Thymus (tissue), 11 donors: Measurements from ENCODE around the gene SLC34A3. TPM values are rescaled to one million over a fixed set of nuclear protein-coding genes. Genes with fewer than 3 reads are reported as not detected.

Source experiments
- DNase-seq, 9 donors: peaks; one replicate each; pipeline ENCODE4 v3.0.0-alpha.2; 2013; ENCODE audit warnings: low spot score in 9 of 9, low read depth in 6 of 9, missing footprints in 1 of 9
- H3K27ac ChIP-seq, 2 donors: one replicate each; pipeline ENCODE4 v1.5.1; 2013; ENCODE audit warnings: control low read depth in 1 of 2, low read depth in 1 of 2, low read length in 1 of 2, mild to moderate bottlenecking in 1 of 2, moderate library complexity in 1 of 2
- H3K27me3 ChIP-seq, 2 donors: one replicate each; pipeline ENCODE4 v1.5.1; 2013; ENCODE audit warnings: low read length in 1 of 2; ENCODE audit not compliant: control insufficient read depth in 2 of 2, insufficient read depth in 1 of 2
- H3K36me3 ChIP-seq, 2 donors: one replicate each; pipeline ENCODE4 v1.5.1; 2013; ENCODE audit warnings: low read length in 1 of 2, mild to moderate bottlenecking in 1 of 2, moderate library complexity in 1 of 2; ENCODE audit not compliant: control insufficient read depth in 2 of 2, insufficient read depth in 2 of 2
- H3K4me1 ChIP-seq, 2 donors: one replicate each; pipeline ENCODE4 v1.5.1; 2013; ENCODE audit warnings: low read length in 2 of 2; ENCODE audit not compliant: control insufficient read depth in 2 of 2, insufficient read depth in 2 of 2
- H3K4me3 ChIP-seq, 2 donors: one replicate each; pipeline ENCODE4 v1.5.1; 2013; ENCODE audit warnings: low read length in 2 of 2, control low read depth in 1 of 2, mild to moderate bottlenecking in 1 of 2
- H3K9me3 ChIP-seq, 2 donors: one replicate each; pipeline ENCODE4 v1.5.1; 2013; ENCODE audit warnings: low read length in 1 of 2, mild to moderate bottlenecking in 1 of 2; ENCODE audit not compliant: control insufficient read depth in 2 of 2, insufficient read depth in 1 of 2
- WGBS: extraction: QIAGEN DNeasy Blood & Tissue Kit; methylation state at CpG from one replicate; pipeline ENCODE4 v1.1.7; 2013; 5-methylcytosine and 5-hydroxymethylcytosine counted together
- polyA plus RNA-seq: library from polyadenylated mRNA; stranded (reverse); fragments of 200-250 nt; gene quantifications from one replicate; pipeline ENCODE4 v1.2.3, GENCODE V29; 2013
- total RNA-seq: library from RNA; stranded (reverse); fragments of 120-200 nt; gene quantifications from one replicate; pipeline ENCODE4 v1.2.4, GENCODE V29; 2013
- donor health status: healthy.

SLC34A3 gene
- total and polyA plus RNA-seq, 2 donors: 0.14 TPM; not detected in 1

- peaks cover 1% of the 10 kb centered on the region in 2 donors for H3K36me3 ChIP-seq
- no peak for DNase-seq
- WGBS: 96% methylated on average over 22 of the region's 22 CpGs
Measured at GRCh38 chr9:137251490-137252268, 21.0 kb downstream of the SLC34A3 start.

DNA sequence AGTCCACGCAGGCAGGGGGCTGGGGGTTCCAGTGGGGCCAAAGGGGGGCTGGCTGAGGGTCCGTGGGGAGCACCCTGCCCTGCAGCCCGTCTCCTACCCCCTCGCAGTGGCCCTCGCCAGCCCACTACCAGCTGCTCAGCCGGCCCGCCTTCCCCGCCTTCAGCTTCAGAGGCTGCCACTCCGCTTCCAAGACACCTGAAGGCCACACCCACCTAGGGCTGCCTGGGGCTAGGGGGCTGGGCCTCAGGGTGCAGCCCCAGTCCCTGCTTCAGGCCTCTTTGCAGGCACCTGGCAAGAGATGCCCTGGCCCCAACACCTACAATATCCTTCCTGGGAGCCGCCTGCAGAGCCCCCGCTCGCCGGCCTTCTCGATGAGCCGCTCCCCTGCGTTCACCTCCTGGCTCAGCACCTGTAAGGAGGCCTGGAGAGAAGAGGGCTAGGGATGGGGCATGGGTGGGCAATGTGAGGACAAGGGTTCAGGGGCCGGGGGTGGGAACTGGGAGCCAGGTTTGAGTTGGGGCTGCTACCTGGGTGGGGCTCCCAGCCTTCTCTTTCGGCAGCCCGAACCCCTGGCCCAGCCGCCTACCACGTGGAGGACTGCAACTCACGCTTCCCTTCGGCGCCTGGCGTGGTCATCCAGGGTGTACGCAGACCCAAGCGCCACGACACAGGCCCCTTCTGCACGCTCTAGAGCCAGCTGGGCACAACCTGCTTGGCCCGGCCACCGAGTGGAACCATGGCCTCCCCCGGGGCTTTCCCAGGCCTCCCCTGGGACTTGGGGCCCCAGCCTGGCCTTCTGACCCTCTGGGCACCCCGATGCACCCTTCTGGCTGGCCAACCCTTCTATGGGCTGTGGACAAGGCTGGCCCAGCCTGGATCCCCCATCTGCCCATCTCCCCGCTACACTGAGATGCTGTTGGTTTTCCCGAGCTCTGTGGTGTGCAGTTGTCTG, 22.1 kb downstream of the SLC34A3 start:
- no peak overlapping the region for H3K27ac ChIP-seq
- peaks cover 6% of the 10 kb centered on the region in 2 donors for H3K36me3 ChIP-seq
- peak in 1 of 9 donors; percentile 39 for DNase-seq
- H3K27me3 ChIP-seq: peaks cover 7 to 33% of the 10 kb centered on the region in 2 donors
- H3K9me3 ChIP-seq: peaks cover 0 to 4% of the 10 kb centered on the region in 2 donors
- H3K4me3 ChIP-seq: no peak overlapping the region
- peaks cover 7 to 22% of the 10 kb centered on the region in 2 donors for H3K4me1 ChIP-seq
- WGBS: 90% methylated on average over 35 of the region's 35 CpGs

More at GRCh38 chr9:137251490-137252268, 21.0 kb downstream of the SLC34A3 start:
- peaks cover 7 to 33% of the 10 kb centered on the region in 2 donors for H3K27me3 ChIP-seq
- H3K4me3 ChIP-seq: no peak overlapping the region
- H3K27ac ChIP-seq: no peak overlapping the region
- H3K4me1 ChIP-seq: peaks cover 7 to 21% of the 10 kb centered on the region in 2 donors
- peaks cover 0 to 4% of the 10 kb centered on the region in 2 donors for H3K9me3 ChIP-seq

- no peak overlapping the region for H3K27ac ChIP-seq
- peaks cover 7 to 33% of the 10 kb centered on the region in 2 donors for H3K27me3 ChIP-seq
- peak overlapping the region; percentile 69 to 98 for H3K4me3 ChIP-seq
- no peak for DNase-seq
- WGBS: 93% methylated on average over 21 of the region's 21 CpGs
- H3K4me1 ChIP-seq: peaks cover 7 to 22% of the 10 kb centered on the region in 2 donors
- peaks cover 0 to 4% of the 10 kb centered on the region in 2 donors for H3K9me3 ChIP-seq
- peaks cover 13 to 14% of the 10 kb centered on the region in 2 donors for H3K36me3 ChIP-seq
Measured at GRCh38 chr9:137253717-137254623, 23.3 kb downstream of the SLC34A3 start.

GRCh38 chr9:137254624-137255447, 24.1 kb downstream of the SLC34A3 start, which contains the start of gene NELFB:
Gene NELFB, plus strand, starts transcription at chr9:137255327.
- 3% methylated on average over 105 of the region's 105 CpGs for WGBS
- H3K4me1 ChIP-seq: peaks cover 7 to 22% of the 10 kb centered on the region in 2 donors
- DNase-seq: peak; percentile 61 to 94 (median 87)
- peaks cover 0 to 4% of the 10 kb centered on the region in 2 donors for H3K9me3 ChIP-seq
- H3K36me3 ChIP-seq: peaks cover 18 to 19% of the 10 kb centered on the region in 2 donors
- H3K27me3 ChIP-seq: peaks cover 7 to 28% of the 10 kb centered on the region in 2 donors
- peak within 1 kb of the TSS in 1 of 2 donors; percentile 48 for H3K27ac ChIP-seq
- H3K4me3 ChIP-seq: peak within 1 kb of the TSS; percentile 75 to 98

- 4% methylated on average over 51 of the region's 51 CpGs for WGBS
- Histone ChIP-seq H3K9me3 (peaks cover 0 to 4% of the 10 kb centered on the region in 2 donors), H3K4me1 (peaks cover 7 to 22% of the 10 kb centered on the region in 2 donors), H3K4me3 (peak overlapping the region; percentile 75 to 98), H3K27me3 (peaks cover 7 to 23% of the 10 kb centered on the region in 2 donors), H3K27ac (peak overlapping the region in 1 of 2 donors; percentile 38), H3K36me3 (peaks cover 18 to 19% of the 10 kb centered on the region in 2 donors)
- peak in 1 of 9 donors; percentile 55 for DNase-seq
Measured at GRCh38 chr9:137255448-137256114, 24.9 kb downstream of the SLC34A3 start.

DNA sequence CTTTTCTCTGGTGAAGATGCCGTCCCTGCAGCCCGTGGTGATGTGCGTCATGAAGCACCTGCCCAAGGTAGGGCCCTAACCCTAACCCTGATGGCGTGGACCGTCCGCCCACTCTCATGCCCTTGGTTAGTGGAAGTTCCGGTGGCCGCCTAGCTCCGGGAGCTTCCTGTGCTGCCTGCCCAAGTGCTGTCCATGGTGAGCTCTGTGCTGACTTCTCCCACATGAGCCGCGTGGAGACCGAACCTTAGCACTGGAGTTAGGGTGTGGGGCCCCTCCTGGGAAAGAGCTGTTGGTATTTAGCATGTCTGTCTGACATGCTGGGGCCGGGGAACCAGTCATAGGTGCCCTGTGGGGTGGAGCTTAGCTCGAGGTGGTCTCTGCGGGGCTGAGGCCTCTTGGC, 25.7 kb downstream of the SLC34A3 start:
- H3K36me3 ChIP-seq: peaks cover 18 to 19% of the 10 kb centered on the region in 2 donors
- H3K27ac ChIP-seq: no peak overlapping the region
- H3K4me3 ChIP-seq: peak overlapping the region in 1 of 2 donors; percentile 75
- peaks cover 0 to 4% of the 10 kb centered on the region in 2 donors for H3K9me3 ChIP-seq
- H3K27me3 ChIP-seq: peaks cover 7 to 21% of the 10 kb centered on the region in 2 donors
- no peak for DNase-seq
- WGBS: 97% methylated on average over 15 of the region's 15 CpGs
- peaks cover 7 to 22% of the 10 kb centered on the region in 2 donors for H3K4me1 ChIP-seq

DNA sequence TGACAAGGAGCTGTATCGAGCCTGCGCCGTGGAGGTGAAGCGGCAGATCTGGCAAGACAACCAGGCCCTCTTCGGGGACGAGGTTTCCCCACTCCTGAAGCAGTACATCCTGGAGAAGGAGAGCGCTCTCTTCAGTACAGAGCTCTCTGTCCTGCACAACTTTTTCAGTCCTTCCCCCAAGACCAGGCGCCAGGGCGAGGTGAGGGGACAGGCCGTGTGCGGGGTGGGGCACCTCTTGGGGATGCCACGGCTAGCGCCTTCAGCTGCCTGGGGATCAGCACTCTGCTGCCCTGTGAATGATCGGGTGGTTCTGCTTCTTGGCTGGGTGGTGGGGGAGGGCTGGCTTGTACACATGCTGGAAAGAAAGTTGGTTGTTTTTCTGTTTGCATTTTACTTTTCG, 26.2 kb downstream of the SLC34A3 start:
- Histone ChIP-seq H3K9me3 (peaks cover 0 to 4% of the 10 kb centered on the region in 2 donors), H3K36me3 (peaks cover 18 to 19% of the 10 kb centered on the region in 2 donors), H3K27me3 (peaks cover 7 to 18% of the 10 kb centered on the region in 2 donors), H3K27ac (no peak overlapping the region), H3K4me3 (no peak overlapping the region), H3K4me1 (peaks cover 7 to 22% of the 10 kb centered on the region in 2 donors)
- WGBS: 97% methylated on average over 15 of the region's 15 CpGs
- no peak for DNase-seq
